ENCODE data around the gene UFSP1. TPM values are rescaled to one million over a fixed set of nuclear protein-coding genes. Genes with fewer than 3 reads are reported as not detected.

Gene UFSP1
- total RNA-seq, 6 experiments from 2014 or later: 1.0 to 3.4 (median 2.1) TPM

DNA sequence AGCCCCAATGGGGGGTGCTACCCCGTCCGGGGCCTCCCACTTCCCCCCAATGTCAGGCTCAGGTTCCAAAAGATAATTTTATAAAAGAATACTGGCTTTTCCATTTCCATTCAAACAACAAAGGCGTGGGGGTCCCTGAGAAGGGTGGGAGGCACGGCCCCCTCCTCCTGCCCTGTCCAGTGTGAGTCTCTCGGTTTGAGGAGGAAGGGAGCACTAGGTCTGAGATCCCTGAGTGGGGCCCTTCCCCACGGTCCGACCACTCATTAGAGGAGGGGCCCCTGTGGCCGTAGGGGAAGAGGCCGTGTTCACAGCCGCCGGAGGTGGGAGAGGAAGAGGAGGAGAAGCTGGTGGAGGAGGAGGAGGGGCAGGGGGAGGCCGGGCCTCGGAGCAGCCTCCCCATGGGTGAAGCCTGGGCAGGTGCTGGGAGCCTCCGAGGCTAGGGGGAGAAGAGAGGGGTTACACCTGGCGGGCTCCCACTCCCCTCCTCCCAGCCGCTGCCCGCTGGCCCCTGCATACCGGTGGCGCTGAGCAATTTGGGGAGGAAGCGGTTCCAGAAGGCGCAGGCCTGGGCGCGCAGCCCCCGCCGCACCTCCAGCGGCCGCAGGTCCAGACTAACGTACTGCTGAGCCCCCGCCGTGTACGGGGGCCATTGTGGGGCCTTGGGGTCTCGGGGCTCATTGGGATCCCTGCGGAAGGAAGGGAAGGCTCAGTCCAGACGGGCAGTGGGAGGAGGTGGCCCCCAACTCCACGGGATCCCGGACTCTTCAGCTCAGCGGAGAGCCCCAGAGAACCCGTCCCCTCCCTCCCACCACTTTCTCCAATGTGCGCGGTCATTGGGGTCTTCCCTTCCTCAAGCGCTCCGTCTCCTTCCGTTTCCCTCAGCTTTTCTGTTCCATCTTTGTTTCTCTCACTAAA, 1.4 kb upstream of the UFSP1 start:
- intact Hi-C loops (cut with DNase I): loop anchor here (5.0 kb wide), 1 partner anchor 171 kb away; no protein-coding TSS in a partner anchor
- ATAC-seq (no peak), DNase-seq (no peak)
- H3K4me1 ChIP-seq: peaks cover 0 to 21% (median 9%) of the 10 kb centered on the region in 4 donors
- no peaks in the 10 kb centered on the region for H3K9me3 ChIP-seq
- WGBS (ENCODE audit: insufficient coverage, low coverage, low lambda C conversion rate, missing lambda C conversion rate): 42% methylated on average over 13 of the region's 43 CpGs
- H3K27ac ChIP-seq: peak overlapping the region; percentile 40 to 77 (median 44)
- H3K36me3 ChIP-seq: peaks cover 0 to 28% (median 8%) of the 10 kb centered on the region in 4 donors
- H3K4me3 ChIP-seq: peak overlapping the region in 2 of 3 donors; percentile 77 to 84
- no peaks in the 10 kb centered on the region for H3K27me3 ChIP-seq
- TF ChIP-seq CTCF (IDR thresholded peaks at IDR 0.05) (no peak), POLR2A (IDR thresholded peaks at IDR 0.05) (no peak)

- 48% methylated on average over 13 of the region's 18 CpGs for WGBS (ENCODE audit: insufficient coverage, low coverage, low lambda C conversion rate, missing lambda C conversion rate)
- H3K4me1 ChIP-seq: peaks cover 0 to 15% (median 8%) of the 10 kb centered on the region in 4 donors
- intact Hi-C loops (cut with DNase I): no loop called here
Measured at GRCh38 chr7:100888291-100888987, 1.1 kb downstream of the UFSP1 start.

DNA sequence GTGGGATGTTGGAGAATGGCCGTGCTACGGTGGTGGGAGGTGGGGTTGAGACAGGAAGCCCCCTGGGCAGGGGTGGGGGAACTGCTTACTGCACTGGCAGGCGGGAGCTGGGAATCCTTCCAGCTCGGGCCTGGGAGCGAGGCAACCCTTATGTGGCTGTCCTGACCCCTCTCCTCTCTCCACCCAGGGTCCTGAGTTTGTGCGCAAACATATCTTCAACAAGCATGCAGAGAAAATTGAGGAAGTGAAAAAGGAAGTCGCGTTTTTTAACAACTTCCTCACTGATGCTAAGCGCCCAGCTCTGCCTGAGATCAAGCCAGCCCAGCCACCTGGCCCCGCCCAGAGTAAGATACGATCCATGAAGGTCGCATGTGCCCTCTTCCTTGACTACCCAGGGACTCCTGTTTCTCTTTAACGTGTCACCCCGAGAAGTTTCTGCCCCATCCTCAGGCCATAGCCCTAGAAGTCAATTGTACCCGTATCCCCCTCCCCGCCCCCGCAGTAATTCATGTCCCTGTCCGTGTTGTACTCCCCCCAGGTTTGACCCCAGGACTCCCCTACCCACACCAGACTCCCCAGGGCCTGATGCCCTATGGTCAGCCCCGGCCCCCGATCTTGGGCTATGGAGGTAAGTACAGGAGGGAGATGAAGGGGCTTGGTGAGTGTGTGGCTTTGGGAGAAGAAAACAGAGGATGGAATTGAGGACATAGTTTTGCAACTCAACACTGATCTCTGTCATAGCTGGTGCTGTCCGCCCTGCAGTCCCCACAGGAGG, 1.8 kb downstream of the UFSP1 start:
- Histone ChIP-seq H3K36me3 (peaks cover 4 to 59% (median 23%) of the 10 kb centered on the region in 4 donors), H3K9me3 (no peaks in the 10 kb centered on the region), H3K4me1 (peaks cover 0 to 15% (median 8%) of the 10 kb centered on the region in 4 donors), H3K27me3 (no peaks in the 10 kb centered on the region), H3K27ac (peak overlapping the region in 1 of 3 donors; percentile 43), H3K4me3 (no peak overlapping the region)
- DNase-seq (no peak), ATAC-seq (no peak)
- TF ChIP-seq POLR2A (IDR thresholded peaks at IDR 0.05): no peak
- TF ChIP-seq CTCF (IDR thresholded peaks at IDR 0.05): no peak
- 55% methylated on average over 17 of the region's 21 CpGs for WGBS (ENCODE audit: insufficient coverage, low coverage, low lambda C conversion rate, missing lambda C conversion rate)
- intact Hi-C loops (cut with DNase I): no loop called here

More at GRCh38 chr7:100888291-100888987, 1.1 kb downstream of the UFSP1 start:
- H3K27me3 ChIP-seq: no peaks in the 10 kb centered on the region
- H3K36me3 ChIP-seq: peaks cover 0 to 52% (median 20%) of the 10 kb centered on the region in 4 donors
- H3K4me3 ChIP-seq: peak overlapping the region; percentile 77 to 84 (median 82)
- DNase-seq: no peak
- TF ChIP-seq POLR2A (IDR thresholded peaks at IDR 0.05): no peak
- TF ChIP-seq CTCF (IDR thresholded peaks at IDR 0.05): no peak
- H3K27ac ChIP-seq: peak overlapping the region in 2 of 3 donors; percentile 61 to 70
- no peak for ATAC-seq
- H3K9me3 ChIP-seq: no peaks in the 10 kb centered on the region

DNA sequence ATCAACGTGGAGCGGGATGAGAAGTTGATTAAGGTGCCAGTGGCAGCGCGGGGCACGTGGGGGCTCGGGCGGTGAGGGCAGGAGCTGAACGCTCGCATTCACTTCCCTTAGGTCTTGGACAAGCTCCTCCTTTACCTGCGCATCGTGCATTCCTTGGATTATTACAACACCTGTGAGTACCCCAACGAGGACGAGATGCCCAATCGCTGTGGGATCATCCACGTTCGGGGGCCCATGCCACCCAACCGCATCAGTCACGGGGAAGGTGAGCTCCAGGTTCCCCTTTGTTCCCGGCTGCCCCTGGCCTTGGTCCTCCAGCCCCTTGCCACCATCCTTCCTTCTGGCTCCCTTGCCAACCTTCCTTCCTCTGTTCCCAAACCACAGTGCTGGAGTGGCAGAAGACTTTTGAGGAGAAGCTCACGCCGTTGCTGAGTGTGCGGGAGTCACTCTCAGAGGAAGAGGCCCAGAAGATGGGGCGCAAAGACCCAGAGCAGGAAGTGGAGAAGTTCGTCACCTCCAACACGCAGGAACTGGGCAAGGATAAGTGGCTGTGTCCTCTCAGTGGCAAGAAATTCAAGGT, 2.5 kb downstream of the UFSP1 start:
- H3K27ac ChIP-seq: peak overlapping the region in 1 of 3 donors; percentile 43
- H3K4me3 ChIP-seq: no peak overlapping the region
- H3K27me3 ChIP-seq: no peaks in the 10 kb centered on the region
- TF ChIP-seq CTCF (IDR thresholded peaks at IDR 0.05): no peak
- no peak for TF ChIP-seq POLR2A (IDR thresholded peaks at IDR 0.05)
- peaks cover 0 to 15% (median 8%) of the 10 kb centered on the region in 4 donors for H3K4me1 ChIP-seq
- ATAC-seq: no peak
- WGBS (ENCODE audit: insufficient coverage, low coverage, low lambda C conversion rate, missing lambda C conversion rate): 62% methylated on average over 9 of the region's 25 CpGs
- no peak for DNase-seq
- intact Hi-C loops (cut with DNase I): no loop called here
- H3K36me3 ChIP-seq: peaks cover 5 to 66% (median 24%) of the 10 kb centered on the region in 4 donors
- no peaks in the 10 kb centered on the region for H3K9me3 ChIP-seq
